Stimulated activated CD8-positive, alpha-beta memory T cell treated with anti-CD3 and anti-CD28 coated beads, Interleukin-4, amount 100 ng/mL, for 48 hours (primary cell): ENCODE data around the gene CLMN.

ENCODE experiments used
- DNase-seq: peaks from one replicate; pipeline ENCODE4 v3.0.0-alpha.2; 2020

Gene CLMN

GRCh38 chr14:95282354-95282985, 37.2 kb downstream of the CLMN start:
- no peak for DNase-seq

- no peak for DNase-seq
These were observed 38.0 kb downstream of the CLMN start for GRCh38 chr14:95281560-95282176.

DNA sequence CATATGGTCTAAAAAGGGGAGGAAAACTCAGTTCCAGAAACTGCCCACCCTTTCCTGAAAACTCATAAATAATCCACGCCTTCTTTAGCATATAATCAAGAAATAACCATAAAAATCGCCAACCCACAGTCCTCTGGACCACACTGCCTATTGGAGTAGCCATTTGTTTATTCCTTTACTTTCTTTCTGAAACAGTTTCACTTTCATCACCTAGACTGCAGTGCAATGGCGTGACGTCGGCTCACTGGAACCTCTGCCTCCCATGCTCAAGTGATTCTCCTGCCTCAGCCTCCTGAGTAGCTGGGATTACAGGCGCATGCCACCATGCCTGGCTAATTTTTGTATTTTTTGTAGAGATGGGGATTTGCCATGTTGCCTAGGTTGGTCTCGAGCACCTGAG, 44.2 kb downstream of the CLMN start:
- peak; percentile 8 for DNase-seq

DNA sequence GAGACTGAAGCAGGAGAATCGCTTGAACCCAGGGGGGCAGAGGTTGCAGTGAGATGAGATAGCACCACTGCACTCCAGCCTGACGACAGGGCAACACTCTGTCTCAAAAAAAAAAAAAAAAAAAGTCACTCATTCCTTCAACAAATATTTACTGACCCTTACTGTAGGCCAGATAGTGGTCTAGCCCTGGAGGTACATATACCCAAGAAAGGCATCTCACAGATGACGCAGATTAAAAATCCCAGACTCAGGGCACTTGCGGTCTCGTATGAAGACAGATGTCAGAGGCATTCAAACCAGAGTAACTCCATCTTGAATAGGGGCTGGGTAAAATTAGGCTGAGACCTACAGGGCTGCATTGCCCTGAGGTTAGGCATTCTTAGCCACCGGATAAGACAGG, 44.8 kb downstream of the CLMN start:
- peak; percentile 11 for DNase-seq

DNA sequence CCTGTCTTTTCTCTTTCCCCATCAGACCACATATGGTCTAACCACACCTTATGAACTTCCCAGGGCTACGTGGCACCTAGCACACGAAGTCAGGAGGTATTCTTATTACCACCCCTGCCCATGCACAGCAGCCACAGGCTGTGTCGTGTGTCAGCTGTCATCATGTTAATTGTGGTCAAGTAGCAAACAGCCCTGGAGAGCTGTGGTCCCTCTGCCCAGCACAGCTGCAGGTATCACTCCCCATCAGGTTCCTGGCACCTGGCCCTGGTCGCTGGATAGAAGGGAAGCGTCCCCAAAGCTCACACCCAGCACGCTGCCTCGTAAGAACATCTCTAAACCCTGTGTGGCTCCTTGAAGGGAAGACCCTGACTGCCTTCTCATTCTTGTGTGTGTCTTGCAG, 45.4 kb downstream of the CLMN start:
- DNase-seq: peak; percentile 1

- peak; percentile 8 for DNase-seq
These were observed 46.4 kb downstream of the CLMN start for GRCh38 chr14:95273001-95273978.

DNA sequence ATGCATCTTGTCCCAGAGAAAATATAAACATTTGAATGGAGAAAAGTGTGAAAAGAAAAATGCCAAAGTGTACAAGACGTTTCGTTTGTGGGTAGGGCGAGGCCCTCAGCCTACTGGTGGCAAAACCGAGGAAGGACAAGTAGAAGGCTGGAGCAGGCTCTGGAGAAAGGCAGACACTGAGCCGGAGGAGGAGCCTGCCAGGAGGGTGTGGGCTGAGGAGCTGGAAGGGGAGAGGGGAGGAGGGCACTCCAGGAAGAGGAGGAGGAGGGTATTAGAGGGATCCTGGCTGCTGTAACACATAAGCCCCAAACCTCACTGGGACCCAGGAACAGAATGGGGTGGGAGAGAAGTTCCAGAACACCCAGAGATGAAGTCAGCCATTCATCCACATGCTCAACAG, 47.7 kb downstream of the CLMN start:
- peak; percentile 9 for DNase-seq

DNA sequence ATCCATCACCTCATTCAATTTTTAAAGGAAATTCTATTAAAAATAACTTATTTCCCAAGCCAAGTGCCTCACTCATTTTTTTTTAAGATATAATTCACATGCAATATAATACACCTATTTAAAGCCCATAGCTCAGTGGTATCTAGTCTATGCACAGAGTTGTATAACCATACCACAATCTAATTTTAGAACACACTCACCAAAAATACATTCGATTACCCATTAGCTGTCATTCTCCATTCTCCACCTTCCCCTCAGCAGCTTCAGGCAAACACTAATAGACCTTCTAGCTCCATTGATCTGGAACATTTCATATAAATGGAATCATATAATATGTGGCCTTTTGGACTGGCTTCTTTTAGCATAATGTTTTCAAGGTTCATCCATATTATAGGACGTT, 49.5 kb downstream of the CLMN start:
- DNase-seq: no peak

GRCh38 chr14:95269493-95269892, 50.2 kb downstream of the CLMN start:
- DNase-seq: no peak

GRCh38 chr14:95268350-95268749, 51.4 kb downstream of the CLMN start:
- DNase-seq: no peak

DNA sequence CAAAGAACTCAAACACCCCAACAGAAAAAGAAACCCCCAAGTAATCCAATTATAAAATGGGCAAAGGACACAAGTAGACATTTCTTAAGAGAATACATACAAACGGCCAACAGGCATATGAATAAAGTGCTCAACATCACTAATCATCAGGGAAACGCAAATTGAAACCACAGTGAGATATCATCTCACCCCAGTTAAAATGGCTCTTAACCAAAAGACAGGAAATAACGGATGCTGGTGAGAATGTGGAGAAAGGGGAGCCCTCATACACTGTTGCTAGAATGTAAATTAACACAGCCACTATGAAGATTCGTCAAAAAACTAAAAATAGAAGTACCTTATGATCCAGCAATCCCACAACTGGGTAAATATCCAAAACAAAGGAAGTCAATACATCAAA, 52.4 kb downstream of the CLMN start:
- DNase-seq: no peak

DNA sequence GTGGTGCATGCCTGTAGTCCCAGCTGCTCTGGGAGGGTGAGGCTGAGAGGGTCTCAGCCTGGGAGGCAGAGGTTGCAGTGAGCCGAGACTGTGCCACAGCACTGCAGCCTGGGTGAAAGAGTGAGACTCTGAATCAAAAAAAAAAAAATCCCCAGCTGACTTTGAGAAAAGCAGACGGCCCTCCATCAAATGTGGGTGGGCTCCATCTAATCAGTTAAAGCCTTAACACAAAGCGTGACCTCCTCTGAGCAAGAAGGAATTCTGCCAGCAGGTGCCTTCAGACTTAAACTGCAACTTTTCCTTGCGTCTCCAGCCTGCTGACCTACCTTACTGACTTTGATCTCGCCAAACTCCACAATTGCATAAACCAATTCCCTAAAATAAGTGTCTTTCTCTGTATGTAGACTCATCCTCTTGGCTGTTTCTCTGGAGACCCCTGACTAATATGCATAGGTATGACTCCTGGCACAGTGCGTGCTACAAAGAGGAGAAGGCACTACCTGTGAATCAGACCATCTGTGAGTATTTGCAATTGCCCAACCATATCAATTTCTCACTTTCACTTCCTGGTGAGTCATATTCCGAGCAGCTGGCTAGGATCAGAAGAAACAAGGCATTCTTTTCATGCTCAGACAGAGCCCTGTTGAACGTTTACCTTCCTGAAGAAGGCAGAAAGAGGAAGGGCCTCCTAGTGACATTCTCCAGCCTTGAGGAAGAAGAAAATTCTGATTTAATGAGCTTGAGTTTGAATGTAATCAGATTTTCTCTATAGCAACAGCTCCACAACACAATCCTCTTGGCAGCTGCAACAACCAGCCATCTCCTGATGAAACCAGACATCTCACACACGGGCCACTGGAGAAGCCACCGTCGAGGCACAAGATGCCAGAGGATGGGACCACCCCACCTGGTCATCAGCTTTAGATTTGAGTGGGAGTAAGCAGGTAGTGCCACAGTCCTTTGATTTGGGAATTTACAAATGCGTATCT, 54.3 kb downstream of the CLMN start:
- DNase-seq: peak; percentile 54

DNA sequence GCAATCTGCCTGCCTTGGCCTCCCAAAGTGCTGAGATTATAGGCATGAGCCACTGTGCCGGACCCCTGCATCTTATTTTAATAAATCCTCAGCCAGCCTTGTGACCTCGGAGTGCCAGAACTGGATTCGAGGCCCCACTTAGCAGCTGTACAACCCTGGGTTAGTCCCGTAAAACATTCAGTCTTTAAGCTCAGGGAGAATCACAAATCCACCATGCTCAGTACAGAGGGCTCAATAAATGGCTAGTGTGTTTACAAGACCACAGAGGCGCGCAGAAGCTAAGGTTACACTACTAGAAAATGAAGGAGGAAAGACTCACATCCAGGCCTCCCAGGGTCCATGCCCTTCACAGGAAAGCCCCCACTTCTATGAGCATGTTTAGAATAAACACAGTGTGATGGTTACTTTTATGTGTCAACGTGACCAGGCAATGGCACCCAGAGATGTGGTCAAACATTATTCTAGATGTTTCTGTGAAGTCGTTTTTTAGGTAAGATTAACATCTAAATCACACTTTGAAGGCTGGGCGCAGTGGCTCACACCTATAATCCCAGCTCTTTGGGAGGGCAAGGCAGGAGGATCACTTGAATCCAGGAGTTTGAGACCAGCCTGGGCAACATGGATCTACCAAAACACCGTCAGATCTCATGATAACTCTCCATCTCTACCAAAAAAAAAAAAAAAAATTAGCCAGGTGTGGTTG, 55.3 kb downstream of the CLMN start:
- DNase-seq: no peak

DNA sequence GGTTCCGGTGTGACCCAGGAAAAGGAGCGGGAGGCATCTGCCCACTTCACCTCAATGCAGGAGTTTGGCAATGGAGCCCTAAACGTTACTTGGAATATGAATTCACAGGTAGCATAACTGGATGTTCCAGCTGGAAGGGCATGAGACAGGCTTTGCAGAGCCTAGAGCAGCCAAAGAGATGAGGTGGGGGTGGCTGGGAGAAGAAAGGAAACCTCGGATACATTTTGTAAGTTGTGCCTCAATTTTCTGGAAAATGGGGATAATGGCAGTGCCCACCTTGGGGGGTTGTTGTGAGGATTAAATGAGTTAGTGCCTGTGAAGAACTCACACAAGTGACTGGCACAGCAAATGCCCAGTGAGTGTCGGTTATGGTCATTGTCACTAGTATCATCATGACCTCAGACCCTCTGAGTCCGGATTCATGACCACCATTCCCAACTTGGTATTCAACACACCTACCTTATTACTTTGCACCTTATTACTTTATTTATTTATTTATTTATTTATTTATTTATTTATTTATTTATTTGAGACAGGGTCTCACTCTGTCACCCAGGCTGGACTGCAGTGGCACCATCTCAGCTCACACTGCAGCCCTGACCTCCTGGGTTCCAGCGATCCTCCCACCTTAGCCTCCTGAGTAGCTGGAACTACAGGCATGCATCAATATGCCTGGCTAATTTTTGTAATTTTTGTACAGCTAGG, 56.0 kb downstream of the CLMN start:
- no peak for DNase-seq

GRCh38 chr14:95262511-95262891, 57.2 kb downstream of the CLMN start:
- DNase-seq: no peak

- no peak for DNase-seq
These were observed 57.8 kb downstream of the CLMN start for GRCh38 chr14:95261616-95262510.

DNA sequence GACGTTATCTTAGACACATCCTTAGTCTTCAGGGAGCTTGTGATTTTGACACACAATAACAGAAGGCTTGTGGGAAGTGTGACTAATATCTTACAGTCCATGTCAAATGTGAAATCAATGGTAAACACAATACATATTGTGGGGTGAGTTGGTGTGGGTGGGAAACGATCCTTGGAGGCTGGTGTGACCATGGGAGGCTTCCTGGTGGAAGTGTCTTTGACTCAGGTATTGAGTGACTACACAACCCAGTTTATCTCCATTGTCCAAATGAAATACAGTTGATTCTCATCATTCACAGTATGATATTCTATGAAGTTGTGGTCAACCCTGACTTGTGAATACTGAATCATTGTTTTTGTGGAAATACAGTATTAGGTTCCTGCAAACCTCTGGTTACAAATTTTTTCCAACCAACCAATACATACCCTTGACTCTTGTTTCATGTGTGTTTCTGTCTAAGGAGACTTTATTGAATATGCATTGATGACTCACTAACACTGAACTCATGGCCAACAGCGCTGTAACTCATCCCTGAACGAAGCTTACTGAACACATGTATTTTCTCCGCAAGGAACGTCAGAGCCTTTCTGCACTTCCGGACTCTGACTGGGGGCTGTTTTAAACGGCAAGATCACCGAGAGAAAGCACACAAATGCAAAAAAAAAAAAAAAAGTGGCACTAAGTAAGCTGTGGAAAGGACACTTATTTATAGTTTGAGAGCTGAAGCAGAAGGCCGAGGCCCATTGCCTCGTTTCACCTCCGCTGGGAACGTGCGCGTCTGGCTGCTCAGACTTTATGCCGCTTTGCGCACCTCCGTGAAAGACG, 59.0 kb downstream of the CLMN start:
- DNase-seq: peak; percentile 62

GRCh38 chr14:95258754-95259593, 60.7 kb downstream of the CLMN start:
- DNase-seq: no peak
